Upper lobe of right lung (tissue), 1 donor: Measurements from ENCODE around the gene MITF. TPM values are rescaled to one million over a fixed set of nuclear protein-coding genes. Genes with fewer than 3 reads are reported as not detected.

Experiments
- ATAC-seq: fragments of 200-7000 bp; cut with Tn5 transposase; one replicate; pipeline ENCODE4 v1.9.1; 2020; ENCODE audit warnings: mild to moderate bottlenecking, moderate library complexity
- DNase-seq: peaks from one replicate; pipeline ENCODE4 v3.0.0-alpha.2; 2020
- H3K27ac ChIP-seq: fragments of 200-600 bp; one replicate; pipeline ENCODE4 v1.8.0; 2022
- H3K27me3 ChIP-seq: fragments of 200-600 bp; one replicate; pipeline ENCODE4 v1.8.0; 2022; ENCODE audit warnings: mild to moderate bottlenecking
- H3K36me3 ChIP-seq: fragments of 200-600 bp; one replicate; pipeline ENCODE4 v1.8.0; 2022
- H3K4me1 ChIP-seq: fragments of 200-600 bp; one replicate; pipeline ENCODE4 v1.8.0; 2022
- H3K4me3 ChIP-seq: fragments of 200-600 bp; one replicate; pipeline ENCODE4 v1.8.0; 2022; ENCODE audit warnings: mild to moderate bottlenecking
- H3K9me3 ChIP-seq: fragments of 200-600 bp; one replicate; pipeline ENCODE4 v1.8.0; 2022
- CTCF ChIP-seq: fragments of 200-600 bp; IDR thresholded peaks from one replicate; pipeline ENCODE4 v1.8.0; 2022; ENCODE audit warnings: antibody characterized with exemption
- intact Hi-C: fragments of 100-400 bp; cut with DNase I; formaldehyde crosslinking; loops from one replicate; pipeline ENCODE4 v1.11.0; 2022
- total RNA-seq: library from RNA; stranded (reverse); fragmentation: NEBNext Ultra II Directional; extraction: Animal tissue kit (Norgen Biotek cat#: 25700); gene quantifications from one replicate; pipeline ENCODE4 v1.2.1, GENCODE V29; 2021
- donor health status: DM: no; HTN: yes; CAD: no; lungs with severe emphysema.

The MITF gene
- total RNA-seq, 1 donor from 2014 or later, result 29.5 TPM

- ATAC-seq, result no peak
- no peak overlapping the region for H3K4me3 ChIP-seq
- peaks cover 7% of the 10 kb centered on the region for H3K4me1 ChIP-seq
- no peak overlapping the region for H3K27ac ChIP-seq
- DNase-seq, result no peak
- intact Hi-C loops, result no loop called here
- H3K27me3 ChIP-seq, result no peaks in the 10 kb centered on the region
- no peak for TF ChIP-seq CTCF
- H3K36me3 ChIP-seq, result no peaks in the 10 kb centered on the region
- H3K9me3 ChIP-seq, result no peaks in the 10 kb centered on the region
Measured at GRCh38 chr3:69772152-69772867, 33.0 kb downstream of the MITF start.

- H3K27me3 ChIP-seq, result no peaks in the 10 kb centered on the region
- no peak overlapping the region for H3K4me3 ChIP-seq
- ATAC-seq (peak; percentile 29), DNase-seq (no peak)
- no peaks in the 10 kb centered on the region for H3K9me3 ChIP-seq
- intact Hi-C loops, result no loop called here
- peaks cover 7% of the 10 kb centered on the region for H3K4me1 ChIP-seq
- no peak for TF ChIP-seq CTCF
- H3K27ac ChIP-seq, result no peak overlapping the region
- H3K36me3 ChIP-seq, result no peaks in the 10 kb centered on the region
Measured at GRCh38 chr3:69774029-69774428, 34.8 kb downstream of the MITF start.

GRCh38 chr3:69775751-69776150 lies 36.5 kb downstream of the MITF start:
- TF ChIP-seq CTCF, result no peak
- Histone ChIP-seq H3K27me3 (no peaks in the 10 kb centered on the region), H3K4me1 (peaks cover 2% of the 10 kb centered on the region), H3K9me3 (no peaks in the 10 kb centered on the region), H3K27ac (no peak overlapping the region), H3K4me3 (no peak overlapping the region), H3K36me3 (no peaks in the 10 kb centered on the region)
- intact Hi-C loops, result no loop called here
- no peak for DNase-seq
- no peak for ATAC-seq

- DNase-seq, result no peak
- Histone ChIP-seq H3K27ac (no peak overlapping the region), H3K9me3 (no peaks in the 10 kb centered on the region), H3K4me3 (no peak overlapping the region), H3K36me3 (no peaks in the 10 kb centered on the region), H3K27me3 (no peaks in the 10 kb centered on the region), H3K4me1 (no peaks in the 10 kb centered on the region)
- intact Hi-C loops, result no loop called here
- no peak for ATAC-seq
- no peak for TF ChIP-seq CTCF
Measured at GRCh38 chr3:69776289-69776688, 37.0 kb downstream of the MITF start.

GRCh38 chr3:69776920-69777581 lies 37.8 kb downstream of the MITF start:
- Histone ChIP-seq H3K27me3 (no peaks in the 10 kb centered on the region), H3K9me3 (no peaks in the 10 kb centered on the region), H3K4me1 (no peaks in the 10 kb centered on the region), H3K27ac (no peak overlapping the region), H3K36me3 (no peaks in the 10 kb centered on the region), H3K4me3 (no peak overlapping the region)
- no peak for TF ChIP-seq CTCF
- ATAC-seq (peak; percentile 33), DNase-seq (no peak)
- intact Hi-C loops, result no loop called here
